Osteocyte (in vitro differentiated cells): ENCODE measurements around the gene SEMA3E. TPM values are rescaled to one million over a fixed set of nuclear protein-coding genes. Genes with fewer than 3 reads are reported as not detected.

Source experiments
- DNase-seq: peaks from one replicate; pipeline ENCODE4 v3.0.0; 2021; ENCODE audit warnings: mixed read lengths; ENCODE audit not compliant: unreplicated experiment; ENCODE audit errors: extremely low spot score
- H3K27ac Mint-ChIP-seq: one replicate; pipeline ENCODE4 v1.8.0; 2021; ENCODE audit warnings: mild to moderate bottlenecking, mixed read lengths; ENCODE audit not compliant: unreplicated experiment
- H3K27me3 Mint-ChIP-seq: one replicate; pipeline ENCODE4 v1.8.0; 2021; ENCODE audit warnings: mixed read lengths; ENCODE audit not compliant: unreplicated experiment
- H3K36me3 Mint-ChIP-seq: one replicate; pipeline ENCODE4 v1.8.0; 2021; ENCODE audit warnings: mixed read lengths; ENCODE audit not compliant: unreplicated experiment
- H3K4me1 Mint-ChIP-seq: one replicate; pipeline ENCODE4 v1.8.0; 2021; ENCODE audit warnings: mixed read lengths; ENCODE audit not compliant: unreplicated experiment
- H3K4me3 Mint-ChIP-seq: one replicate; pipeline ENCODE4 v1.8.0; 2021; ENCODE audit warnings: mild to moderate bottlenecking, moderate library complexity, mixed read lengths; ENCODE audit not compliant: unreplicated experiment
- H3K9me3 Mint-ChIP-seq: one replicate; pipeline ENCODE4 v1.8.0; 2021; ENCODE audit warnings: mixed read lengths; ENCODE audit not compliant: unreplicated experiment
- CTCF ChIP-seq: fragments of 200-600 bp; sonication (generic); IDR thresholded peaks from 2 replicates; pipeline ENCODE4 v1.5.0; 2021; ENCODE audit warnings: antibody characterized with exemption, mild to moderate bottlenecking, moderate library complexity
- total RNA-seq: library from RNA; stranded (reverse); gene quantifications from 2 replicates; pipeline ENCODE4 v1.2.1, GENCODE V29; 2021

The SEMA3E gene
- total RNA-seq, 1 donor from 2014 or later: 1.6 TPM

DNA sequence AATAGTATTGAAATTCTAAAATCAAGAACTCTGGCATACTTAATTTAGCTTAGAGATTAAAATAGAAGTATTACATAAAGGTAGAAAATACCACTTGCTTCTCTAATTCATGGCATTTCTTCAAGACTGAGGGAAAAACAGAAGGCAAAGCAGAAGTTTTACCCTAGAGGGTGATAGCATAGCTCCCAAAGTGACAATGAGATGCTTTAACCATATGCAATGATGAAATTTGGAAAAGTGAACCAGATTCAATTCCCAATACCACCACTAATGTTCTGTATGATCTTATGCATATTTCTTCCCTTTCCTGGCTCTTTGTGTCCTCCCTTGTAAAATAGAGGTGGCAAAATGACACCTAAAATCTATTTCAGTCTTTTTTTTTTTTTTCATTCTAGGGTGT lies 260.5 kb downstream of the SEMA3E start:
- Mint-ChIP-seq H3K4me3 (no peak overlapping the region), H3K36me3 (no peaks in the 10 kb centered on the region), H3K27me3 (no peaks in the 10 kb centered on the region), H3K27ac (no peak overlapping the region), H3K9me3 (no peaks in the 10 kb centered on the region), H3K4me1 (no peaks in the 10 kb centered on the region)
- no peak for TF ChIP-seq CTCF
- no peak for DNase-seq

- Mint-ChIP-seq H3K36me3 (no peaks in the 10 kb centered on the region), H3K9me3 (no peaks in the 10 kb centered on the region), H3K4me1 (peaks cover 11% of the 10 kb centered on the region), H3K4me3 (no peak overlapping the region), H3K27me3 (peaks cover 7% of the 10 kb centered on the region), H3K27ac (no peak overlapping the region)
- DNase-seq: no peak
- TF ChIP-seq CTCF: peak; percentile 43
Observed at GRCh38 chr7:83366629-83367028, 282.3 kb downstream of the SEMA3E start.

DNA sequence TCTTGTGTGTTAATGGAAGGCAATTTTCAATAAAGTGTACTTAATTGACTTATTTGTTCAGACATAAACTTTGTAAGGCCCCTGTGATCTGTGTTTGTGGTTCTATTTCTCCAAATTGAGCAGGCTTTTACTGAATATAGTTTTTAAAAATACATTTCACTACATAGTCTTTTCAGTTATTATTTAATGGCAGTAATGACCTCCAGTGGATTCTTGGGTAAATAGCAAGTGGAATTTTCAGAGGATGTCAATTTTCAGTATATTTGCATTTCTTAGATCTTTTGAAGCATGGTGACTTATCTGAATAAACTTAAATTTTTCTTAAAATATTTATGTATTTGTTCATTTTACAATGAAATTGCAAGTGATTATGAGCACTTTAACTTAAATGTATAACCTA lies 283.2 kb downstream of the SEMA3E start:
- Mint-ChIP-seq H3K9me3 (no peaks in the 10 kb centered on the region), H3K27me3 (peaks cover 7% of the 10 kb centered on the region), H3K36me3 (no peaks in the 10 kb centered on the region), H3K4me1 (peaks cover 10% of the 10 kb centered on the region), H3K27ac (no peak overlapping the region), H3K4me3 (no peak overlapping the region)
- no peak for DNase-seq
- peak; percentile 53 for TF ChIP-seq CTCF

GRCh38 chr7:83362871-83363550 lies 285.9 kb downstream of the SEMA3E start:
- H3K36me3 Mint-ChIP-seq: no peaks in the 10 kb centered on the region
- H3K4me1 Mint-ChIP-seq: peaks cover 10% of the 10 kb centered on the region
- no peak overlapping the region for H3K4me3 Mint-ChIP-seq
- no peak overlapping the region for H3K27ac Mint-ChIP-seq
- no peak for DNase-seq
- no peaks in the 10 kb centered on the region for H3K9me3 Mint-ChIP-seq
- peaks cover 5% of the 10 kb centered on the region for H3K27me3 Mint-ChIP-seq
- no peak for TF ChIP-seq CTCF

DNA sequence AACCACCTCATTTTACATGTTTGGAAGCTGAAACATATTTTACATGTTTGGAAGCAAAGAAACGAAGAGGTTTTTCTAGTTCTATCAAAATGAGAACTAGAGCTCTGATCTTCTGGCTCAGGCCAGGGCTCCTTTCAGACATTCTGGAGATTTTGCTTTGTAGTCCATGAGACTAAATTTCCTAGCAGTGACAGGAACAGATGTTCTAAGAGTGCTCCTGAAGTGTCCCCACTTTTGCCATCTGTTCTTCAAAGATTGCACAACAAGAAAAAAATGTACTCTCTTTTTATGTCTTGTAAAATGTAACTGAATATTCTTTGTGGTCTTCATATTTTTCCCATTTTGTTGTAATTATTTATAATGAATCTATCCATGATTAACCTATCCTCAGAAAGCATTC lies 289.8 kb downstream of the SEMA3E start:
- Mint-ChIP-seq H3K27me3 (no peaks in the 10 kb centered on the region), H3K27ac (no peak overlapping the region), H3K36me3 (no peaks in the 10 kb centered on the region), H3K4me1 (peaks cover 10% of the 10 kb centered on the region), H3K9me3 (no peaks in the 10 kb centered on the region), H3K4me3 (no peak overlapping the region)
- no peak for TF ChIP-seq CTCF
- DNase-seq: no peak
